K562 (cell line): ENCODE data around the gene RING1. TPM values are rescaled to one million over a fixed set of nuclear protein-coding genes. Genes with fewer than 3 reads are reported as not detected.

Experiments
- ATAC-seq: fragments of 200-7000 bp; cut with Tn5 transposase; 3 replicates; pipeline ENCODE4 v1.9.1; 2020; ENCODE audit warnings: moderate library complexity
- BruUV-seq: library from RNA; stranded (reverse); fragments of 400-500 nt; replicated peaks from 2 replicates; lab custom pipeline; 2021; lab: Mats Ljungman, UMichigan
- CTCF ChIA-PET: fragments of 300-600 bp; formaldehyde crosslinking; extraction: SDS; loops from one replicate; lab custom pipeline; 2021; ENCODE audit warnings: low intra/inter-chr PET ratio; lab: Yijun Ruan, JAX
- POLR2A ChIA-PET: fragments of 300-600, 350-650 bp; sonication (Branson Sonifier 250); formaldehyde crosslinking; extraction: SDS; loops from one replicate; lab custom pipeline; 2021; ENCODE audit warnings: antibody characterized with exemption, inconsistent platforms; lab: Yijun Ruan, JAX
- DNase-seq, 4 experiments: peaks; one replicate each; pipeline versions ENCODE4 v3.0.0 to v3.0.0-alpha.2; 2011 to 2018; ENCODE audit warnings: low spot score in 3 of 4, mixed read lengths in 3 of 4; ENCODE audit errors: extremely low read depth in 1 of 4
- FAIRE-seq: peaks from 2 replicates; lab custom pipeline; 2011; peaks lifted over from hg19 to GRCh38; lab: Jason Lieb, UNC
- H2AFZ ChIP-seq: 2 replicates; pipeline ENCODE4 v1.6.0; 2011; ENCODE audit warnings: low read depth, low read length, control low read depth, inconsistent platforms
- H3K27ac ChIP-seq: fragments of 200-600 bp; 3 replicates; pipeline ENCODE4 v1.8.0; 2011; ENCODE audit warnings: low read depth, mild to moderate bottlenecking, control low read depth, inconsistent platforms, low read length, moderate library complexity, mixed read lengths; ENCODE audit errors: extremely low read depth
- H3K27me3 ChIP-seq, 2 experiments: fragments of 300-600 bp in 1 of 2; 2 replicates in 1 of 2; 3 replicates in 1 of 2; pipeline versions ENCODE4 v1.6.0 to v1.8.0; 2011; ENCODE audit warnings: inconsistent platforms in 2 of 2, low read length in 2 of 2, mild to moderate bottlenecking in 1 of 2, mixed read lengths in 1 of 2, moderate library complexity in 1 of 2; ENCODE audit not compliant: control insufficient read depth in 2 of 2, insufficient read depth in 2 of 2
- H3K36me3 ChIP-seq: fragments of 300-600 bp; 3 replicates; pipeline ENCODE4 v1.8.0; 2011; ENCODE audit warnings: mild to moderate bottlenecking, low read length, inconsistent platforms; ENCODE audit not compliant: control insufficient read depth, insufficient read depth
- H3K4me1 ChIP-seq, 2 experiments: fragments of 200-600 bp in 1 of 2; replicated peaks in 1 of 2; 2 replicates in 1 of 2; 3 replicates in 1 of 2; pipeline versions ENCODE4 v1.5.1 to v1.8.0; 2011; ENCODE audit warnings: inconsistent platforms in 2 of 2, low read length in 2 of 2, mild to moderate bottlenecking in 1 of 2, mixed read lengths in 1 of 2, moderate library complexity in 1 of 2; ENCODE audit not compliant: control insufficient read depth in 2 of 2, insufficient read depth in 2 of 2
- H3K4me2 ChIP-seq: 2 replicates; pipeline ENCODE4 v1.6.1; 2011; ENCODE audit warnings: low read length, control low read depth, inconsistent platforms, mixed read lengths; ENCODE audit not compliant: insufficient read depth
- H3K4me3 ChIP-seq: fragments of 200-600 bp; sonication (generic), shearing (Covaris generic); 2 replicates; pipeline ENCODE4 v1.5.1; 2016; ENCODE audit warnings: control low read depth, inconsistent platforms
- H3K79me2 ChIP-seq: fragments of 200-600 bp; 3 replicates; pipeline ENCODE4 v1.8.0; 2011; ENCODE audit warnings: low read length, inconsistent platforms; ENCODE audit not compliant: control insufficient read depth, insufficient read depth
- H3K9ac ChIP-seq, 2 experiments: 2 replicates each; pipeline versions ENCODE4 v1.6.0 to v1.6.1; 2011; ENCODE audit warnings: low read depth in 2 of 2, low read length in 2 of 2, control low read depth in 1 of 2, inconsistent platforms in 1 of 2, mild to moderate bottlenecking in 1 of 2, mixed read lengths in 1 of 2; ENCODE audit not compliant: insufficient read depth in 1 of 2
- H3K9me1 ChIP-seq: one replicate; pipeline ENCODE4 v1.6.0; 2011; ENCODE audit warnings: inconsistent platforms, mild to moderate bottlenecking, low read length, moderate library complexity; ENCODE audit not compliant: control insufficient read depth, insufficient read depth
- H3K9me3 ChIP-seq: replicated peaks from 2 replicates; pipeline ENCODE4 v1.5.1; 2011; ENCODE audit warnings: low read depth, low read length, inconsistent platforms; ENCODE audit not compliant: control insufficient read depth, insufficient read depth
- H4K20me1 ChIP-seq: replicated peaks from 2 replicates; pipeline ENCODE4 v1.6.1; 2011; ENCODE audit warnings: low read length, inconsistent platforms, mixed read lengths; ENCODE audit not compliant: control insufficient read depth, insufficient read depth
- CBFA2T2 ChIP-seq: fragments of 450-650 bp; conservative IDR thresholded peaks from 2 replicates; pipeline ENCODE4 v1.6.1; 2017; ENCODE audit warnings: mild to moderate bottlenecking
- ETV6 ChIP-seq, 3 experiments: fragments of 150-350 bp in 1 of 3; sonication (generic) in 1 of 3; formaldehyde crosslinking in 1 of 3; IDR thresholded peaks; 2 replicates each; pipeline versions ENCODE4 v1.6.1 to v1.8.0; 2014 to 2022; ENCODE audit warnings: borderline replicate concordance in 2 of 3, low read depth in 2 of 3, antibody characterized with exemption in 1 of 3, low read length in 1 of 3, mild to moderate bottlenecking in 1 of 3, missing genetic modification reagents in 1 of 3
- GABPB1 ChIP-seq: sonication (generic); formaldehyde crosslinking; IDR thresholded peaks from 2 replicates; pipeline ENCODE4 v1.8.0; 2022; ENCODE audit warnings: mild to moderate bottlenecking, missing genetic modification reagents
- GATAD2A ChIP-seq: fragments of 450-650 bp; IDR thresholded peaks from 2 replicates; pipeline ENCODE4 v1.6.1; 2017
- HDAC8 ChIP-seq: fragments of 450-650 bp; IDR thresholded peaks from 2 replicates; pipeline ENCODE4 v1.6.1; 2016; ENCODE audit warnings: mild to moderate bottlenecking, missing genetic modification characterization, moderate library complexity, missing compliant biosample characterization
- IFI16 ChIP-seq: fragments of 250-450 bp; sonication (Bioruptor Pico); IDR thresholded peaks from 2 replicates; pipeline ENCODE4 v2.1.2; 2022; ENCODE audit warnings: mild to moderate bottlenecking, inconsistent platforms
- ILF3 ChIP-seq: fragments of 450-650 bp; IDR thresholded peaks from 2 replicates; pipeline ENCODE4 v1.6.1; 2018; ENCODE audit warnings: antibody characterized with exemption, mild to moderate bottlenecking, moderate library complexity, borderline replicate concordance
- NFIC ChIP-seq: fragments of 450-650 bp; IDR thresholded peaks from 2 replicates; pipeline ENCODE4 v1.6.1; 2017; ENCODE audit warnings: mild to moderate bottlenecking, inconsistent platforms
- PRDM10 ChIP-seq: fragments of 450-650 bp; IDR thresholded peaks from 2 replicates; pipeline ENCODE4 v1.6.1; 2018; ENCODE audit not compliant: partially characterized antibody
- RBM17 ChIP-seq: fragments of 200-400 bp; formaldehyde crosslinking; IDR thresholded peaks from 2 replicates; pipeline ENCODE4 v1.6.1; 2017; ENCODE audit warnings: low read depth, mild to moderate bottlenecking, low read length, borderline replicate concordance
- RBM25 ChIP-seq: fragments of 200-400 bp; formaldehyde crosslinking; IDR thresholded peaks from 2 replicates; pipeline ENCODE4 v1.6.1; 2018; ENCODE audit warnings: low read length, low read depth, moderate library complexity; ENCODE audit not compliant: severe bottlenecking
- TCFL5 ChIP-seq: fragments of 250-450 bp; sonication (Bioruptor Pico); conservative IDR thresholded peaks from 2 replicates; pipeline ENCODE4 v1.6.1; 2021; ENCODE audit warnings: mild to moderate bottlenecking, moderate library complexity, matching md5 sums
- ZNF41 ChIP-seq: fragments of 250-450 bp; sonication (Bioruptor Pico); conservative IDR thresholded peaks from 2 replicates; pipeline ENCODE4 v1.4.0; 2020; ENCODE audit warnings: mild to moderate bottlenecking
- WGBS: fragments of 100-300 bp; shearing (Covaris generic); methylation state at CpG from one replicate; pipeline ENCODE4 v1.1.6; 2016; ENCODE audit warnings: low coverage, mixed read lengths; ENCODE audit not compliant: insufficient coverage; ENCODE audit errors: missing lambda C conversion rate; 5-methylcytosine and 5-hydroxymethylcytosine counted together
- in situ Hi-C: fragments of 300-500 bp; cut with MboI; formaldehyde crosslinking; loops from 4 replicates; pipeline ENCODE4 v1.15.0; 2018; ENCODE audit warnings: inconsistent platforms, mixed read lengths
- intact Hi-C: fragments of 100-400 bp; cut with micrococcal nuclease; formaldehyde crosslinking; loops from 2 replicates; pipeline ENCODE4 v1.14.2; 2022
- polyA plus RNA-seq, 8 experiments: library from polyadenylated mRNA; depleted of rRNA in 4 of 8; stranded (reverse) in 5 of 8; unstranded in 3 of 8; fragments of >200 nt; fragmentation: Nextera tagmentation in 2 of 8; fragmentation: Illumina TruSeq in 1 of 8; extraction: Ambion mirVana in 2 of 8; extraction: Trizol in 1 of 8; gene quantifications; 2 replicates each; pipeline versions ENCODE4 v1.2.1 to v1.2.3, GENCODE V29; 2011 to 2014; ENCODE audit warnings: inconsistent platforms in 1 of 8, missing spikeins in 1 of 8
- total RNA-seq, 7 experiments: library from RNA; depleted of rRNA in 6 of 7; stranded (reverse); fragments of >200 nt in 6 of 7; fragmentation: Illumina TruSeq in 2 of 7; extraction: Trizol in 2 of 7; gene quantifications; 2 replicates each; pipeline versions ENCODE4 v1.2.1 to v1.2.3, GENCODE V29; 2011 to 2021; ENCODE audit warnings: low replicate concordance in 1 of 7

Gene RING1
- total and polyA plus RNA-seq, 9 of the 15 experiments (the other 6 are each of a cell fraction or from before 2014, with no cell fraction given), result 4.2 to 59.1 (median 36.9) TPM

- no peaks in the 10 kb centered on the region for H3K9me1 ChIP-seq
- no peak for DNase-seq
- no peaks in the 10 kb centered on the region for H4K20me1 ChIP-seq
- no peaks in the 10 kb centered on the region for H3K79me2 ChIP-seq
- peaks cover 0 to 4% of the 10 kb centered on the region in 2 experiments; a peak in 3 of 5 replicates for H3K4me1 ChIP-seq
- no peak overlapping the region for H3K4me2 ChIP-seq
- in situ Hi-C loops (no loop called here), intact Hi-C loops (no loop called here)
- peaks cover 16 to 22% of the 10 kb centered on the region in 2 experiments; a peak in 4 of 5 replicates for H3K27me3 ChIP-seq
- 31% methylated on average over 6 of the region's 9 CpGs for WGBS
- BruUV-seq, result no TSS peak
- ChIA-PET CTCF (no interaction called here), POLR2A (no interaction called here)
- no peak overlapping the region for H3K4me3 ChIP-seq
- no peaks in the 10 kb centered on the region for H3K36me3 ChIP-seq
- no peak overlapping the region for H3K9ac ChIP-seq
- peaks cover 13% of the 10 kb centered on the region for H3K9me3 ChIP-seq
- H3K27ac ChIP-seq, result no peak overlapping the region
- no peak for FAIRE-seq
- H2AFZ ChIP-seq, result no peak overlapping the region
- ATAC-seq, result no peak
- TF ChIP-seq PRDM10, result no peak
- TF ChIP-seq NFIC, result no peak
- no peak for TF ChIP-seq ILF3
- TF ChIP-seq RBM17, result no peak
- TF ChIP-seq TCFL5 (CRISPR knock-in tag), result no peak
- TF ChIP-seq RBM25, result no peak
- TF ChIP-seq CBFA2T2, result no peak
- TF ChIP-seq GATAD2A, result no peak
- no peak for TF ChIP-seq GABPB1 (CRISPR knock-in tag)
- no peak for TF ChIP-seq HDAC8 (tag)
- no peak for TF ChIP-seq ZNF41
- no peak for TF ChIP-seq ETV6 (IDR thresholded peaks at IDR 0.05; ENCODE audit: borderline replicate concordance in 1 of 2, low read depth in 2 of 2, low read length in 1 of 2)
- TF ChIP-seq ETV6 (CRISPR knock-in tag; IDR thresholded peaks at IDR 0.05; ENCODE audit: borderline replicate concordance), result no peak
- no peak for TF ChIP-seq IFI16
- TF ChIP-seq, all 486 proteins: peak for 0
Observed at GRCh38 chr6:33185190-33185589, 23.1 kb upstream of the RING1 start.
